ENCODE data around the gene QRICH1. TPM values are rescaled to one million over a fixed set of nuclear protein-coding genes. Genes with fewer than 3 reads are reported as not detected.

Gene QRICH1
- total RNA-seq, 1 donor from 2014 or later: 62.7 TPM

GRCh38 chr3:49120096-49120437, 26.2 kb upstream of the QRICH1 start:
- DNase-seq (ENCODE audit: low read depth, low spot score): no peak

GRCh38 chr3:49119439-49119838, 25.6 kb upstream of the QRICH1 start:
- DNase-seq (ENCODE audit: low read depth, low spot score): no peak

GRCh38 chr3:49119036-49119435, 25.2 kb upstream of the QRICH1 start:
- DNase-seq (ENCODE audit: low read depth, low spot score): no peak

GRCh38 chr3:49112262-49112661, 18.4 kb upstream of the QRICH1 start:
- DNase-seq (ENCODE audit: low read depth, low spot score): no peak

GRCh38 chr3:49111347-49111746, 17.5 kb upstream of the QRICH1 start:
- DNase-seq (ENCODE audit: low read depth, low spot score): no peak

- DNase-seq (ENCODE audit: low read depth, low spot score): no peak
Measured at GRCh38 chr3:49110780-49111179, 16.9 kb upstream of the QRICH1 start.

GRCh38 chr3:49108346-49108745, 14.5 kb upstream of the QRICH1 start:
- DNase-seq (ENCODE audit: low read depth, low spot score): no peak

GRCh38 chr3:49104427-49105291, 10.8 kb upstream of the QRICH1 start, which contains the start of gene QARS1:
Gene QARS1 (minus strand): TSS chr3:49104757. CDS start chr3:49104733, 24 bp downstream.
- DNase-seq (ENCODE audit: low read depth, low spot score): peak; percentile 68

GRCh38 chr3:49104052-49104426, 10.2 kb upstream of the QRICH1 start:
- no peak for DNase-seq (ENCODE audit: low read depth, low spot score)

GRCh38 chr3:49100046-49100615, 6.3 kb upstream of the QRICH1 start:
- DNase-seq (ENCODE audit: low read depth, low spot score): no peak

- no peak for DNase-seq (ENCODE audit: low read depth, low spot score)
Measured at GRCh38 chr3:49098910-49099630, 5.2 kb upstream of the QRICH1 start.

- no peak for DNase-seq (ENCODE audit: low read depth, low spot score)
Measured at GRCh38 chr3:49098429-49098828, 4.6 kb upstream of the QRICH1 start.

GRCh38 chr3:49092938-49093852, 676 bp downstream of the QRICH1 start:
- DNase-seq (ENCODE audit: low read depth, low spot score): peak; percentile 67

GRCh38 chr3:49081429-49081828, 12.4 kb downstream of the QRICH1 start:
- DNase-seq (ENCODE audit: low read depth, low spot score): no peak

- no peak for DNase-seq (ENCODE audit: low read depth, low spot score)
Measured at GRCh38 chr3:49079270-49079669, 14.6 kb downstream of the QRICH1 start.

GRCh38 chr3:49076646-49077045, 17.2 kb downstream of the QRICH1 start:
- DNase-seq (ENCODE audit: low read depth, low spot score): no peak

- no peak for DNase-seq (ENCODE audit: low read depth, low spot score)
Measured at GRCh38 chr3:49076116-49076515, 17.8 kb downstream of the QRICH1 start.

- no peak for DNase-seq (ENCODE audit: low read depth, low spot score)
Measured at GRCh38 chr3:49058011-49058410, 35.9 kb downstream of the QRICH1 start.

- DNase-seq (ENCODE audit: low read depth, low spot score): no peak
Measured at GRCh38 chr3:49057268-49057667, 36.6 kb downstream of the QRICH1 start.

GRCh38 chr3:49054344-49054862, 39.5 kb downstream of the QRICH1 start:
- DNase-seq (ENCODE audit: low read depth, low spot score): no peak

GRCh38 chr3:49053543-49053942, 40.3 kb downstream of the QRICH1 start:
- no peak for DNase-seq (ENCODE audit: low read depth, low spot score)
